ENCODE results near the gene ZNF646. TPM values are rescaled to one million over a fixed set of nuclear protein-coding genes. Genes with fewer than 3 reads are reported as not detected.
"Not testable (repeated sequence)": the region's sequence is repeated elsewhere in the genome, so short reads cannot be mapped to it uniquely, and the experiment has no call there.

Gene ZNF646
- total RNA-seq, 3 donors from 2014 or later, result 22.3 to 26.1 (median 22.7) TPM

DNA sequence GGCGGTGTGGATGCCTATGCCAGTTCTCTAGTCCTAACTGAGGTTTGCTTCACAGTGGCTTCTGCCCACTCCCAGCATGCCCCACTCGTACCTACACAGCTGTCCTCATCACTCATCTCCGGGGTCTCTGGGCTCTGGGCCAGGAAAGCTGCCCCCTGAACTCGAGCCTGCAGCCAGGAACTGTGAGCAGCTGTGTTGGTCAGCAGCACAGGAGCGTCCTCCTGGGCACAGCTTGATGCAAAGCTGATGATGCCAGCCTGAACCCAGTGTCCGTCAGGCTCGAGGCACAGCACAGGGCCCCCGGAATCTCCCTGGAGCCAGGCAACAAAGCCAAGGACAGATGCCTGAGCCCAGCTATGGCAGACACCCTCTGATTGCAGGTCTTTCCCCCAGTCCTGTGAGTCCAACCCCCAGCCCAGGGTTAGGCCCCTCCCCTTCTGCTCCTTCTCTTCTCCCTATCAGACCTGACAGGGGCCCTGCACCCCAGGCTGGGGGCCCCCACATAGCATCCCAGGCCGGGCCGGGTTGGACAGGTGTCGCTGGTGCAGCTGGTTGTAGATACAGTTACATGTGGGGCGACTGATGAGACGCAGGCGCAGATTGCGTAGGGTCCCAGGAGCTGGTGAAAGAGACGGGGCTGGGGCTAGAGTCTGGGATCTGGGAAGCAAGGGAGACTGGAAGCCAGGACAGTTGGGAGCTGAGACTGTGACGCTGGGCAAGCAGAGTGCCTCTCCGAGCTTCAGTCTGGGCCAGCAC, 11.8 kb downstream of the ZNF646 start:
- Mint-ChIP-seq H3K4me3 (no peak overlapping the region), H3K9me3 (no peaks in the 10 kb centered on the region), H3K4me1 (ENCODE audit: low read depth) (peaks cover 5% of the 10 kb centered on the region), H3K27me3 (ENCODE audit: low read depth) (no peaks in the 10 kb centered on the region), H3K36me3 (ENCODE audit: insufficient read depth) (peaks cover 9% of the 10 kb centered on the region)
- ATAC-seq (no peak), DNase-seq (no peak)

DNA sequence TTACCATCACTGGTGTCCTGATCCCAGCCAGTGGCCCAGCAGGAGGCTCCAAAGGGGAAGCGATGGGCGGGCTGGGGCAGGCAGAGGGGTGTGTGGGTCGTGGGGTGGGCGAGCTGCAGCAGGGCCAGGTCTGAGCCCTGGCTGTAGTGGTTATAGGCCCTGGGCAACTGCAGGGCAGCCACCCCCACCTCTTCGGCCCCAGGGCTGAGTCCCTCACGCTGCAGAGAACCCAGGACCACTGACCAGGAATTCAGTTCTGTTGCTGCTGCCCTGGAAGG, 12.3 kb downstream of the ZNF646 start:
- ATAC-seq (no peak), DNase-seq (no peak)
- peaks cover 5% of the 10 kb centered on the region for H3K4me1 Mint-ChIP-seq (ENCODE audit: low read depth)
- H3K9me3 Mint-ChIP-seq, result no peaks in the 10 kb centered on the region
- H3K27me3 Mint-ChIP-seq (ENCODE audit: low read depth), result no peaks in the 10 kb centered on the region
- peaks cover 10% of the 10 kb centered on the region for H3K36me3 Mint-ChIP-seq (ENCODE audit: insufficient read depth)
- H3K4me3 Mint-ChIP-seq, result no peak overlapping the region

DNA sequence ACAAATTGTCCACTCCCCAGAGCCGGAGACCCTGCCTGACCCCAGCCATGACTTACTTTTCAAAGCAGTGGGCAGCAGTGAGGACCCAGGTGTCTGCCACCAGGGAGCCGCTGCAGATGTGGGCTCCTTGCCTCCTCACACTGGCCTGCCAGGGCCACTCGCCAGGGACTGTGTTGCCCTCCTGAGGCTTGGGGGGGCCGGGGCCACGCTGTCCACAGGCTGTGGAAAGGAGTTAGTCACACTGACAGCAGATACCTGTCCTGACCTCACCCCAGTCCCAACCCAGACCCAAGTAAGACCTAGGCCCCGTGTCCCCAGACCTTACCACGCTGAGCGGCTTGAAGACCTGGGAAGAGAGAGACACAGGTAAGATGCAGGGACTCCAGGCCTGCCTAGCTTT, 13.3 kb downstream of the ZNF646 start:
- no peaks in the 10 kb centered on the region for H3K9me3 Mint-ChIP-seq
- peaks cover 2% of the 10 kb centered on the region for H3K4me1 Mint-ChIP-seq (ENCODE audit: low read depth)
- no peak overlapping the region for H3K4me3 Mint-ChIP-seq
- no peaks in the 10 kb centered on the region for H3K27me3 Mint-ChIP-seq (ENCODE audit: low read depth)
- H3K36me3 Mint-ChIP-seq (ENCODE audit: insufficient read depth), result peaks cover 9% of the 10 kb centered on the region
- no peak for ATAC-seq
- DNase-seq, result no peak

DNA sequence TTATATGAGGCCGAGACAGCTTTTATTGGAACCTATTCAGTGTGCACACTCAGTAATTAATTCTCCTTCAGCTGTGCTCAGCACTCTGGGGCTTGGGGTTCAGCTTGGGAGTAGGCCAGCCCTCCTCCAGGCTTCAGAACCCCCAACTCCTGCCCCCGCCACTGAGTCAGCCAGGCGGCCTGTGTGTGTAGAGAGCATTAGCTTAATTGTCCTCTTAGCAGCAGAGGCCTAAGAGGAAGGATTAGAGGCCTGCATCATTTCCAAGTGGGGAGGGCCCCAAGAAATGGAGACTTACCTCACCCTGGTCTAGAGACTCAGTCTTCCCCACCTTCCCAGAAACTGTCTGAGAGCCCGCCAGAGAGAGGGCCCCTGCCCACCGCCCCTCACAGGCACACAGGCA, 13.7 kb downstream of the ZNF646 start:
- Mint-ChIP-seq H3K4me1 (ENCODE audit: low read depth) (peaks cover 4% of the 10 kb centered on the region), H3K9me3 (no peaks in the 10 kb centered on the region), H3K4me3 (no peak overlapping the region), H3K27me3 (ENCODE audit: low read depth) (no peaks in the 10 kb centered on the region), H3K36me3 (ENCODE audit: insufficient read depth) (peaks cover 9% of the 10 kb centered on the region)
- no peak for ATAC-seq
- DNase-seq, result no peak

DNA sequence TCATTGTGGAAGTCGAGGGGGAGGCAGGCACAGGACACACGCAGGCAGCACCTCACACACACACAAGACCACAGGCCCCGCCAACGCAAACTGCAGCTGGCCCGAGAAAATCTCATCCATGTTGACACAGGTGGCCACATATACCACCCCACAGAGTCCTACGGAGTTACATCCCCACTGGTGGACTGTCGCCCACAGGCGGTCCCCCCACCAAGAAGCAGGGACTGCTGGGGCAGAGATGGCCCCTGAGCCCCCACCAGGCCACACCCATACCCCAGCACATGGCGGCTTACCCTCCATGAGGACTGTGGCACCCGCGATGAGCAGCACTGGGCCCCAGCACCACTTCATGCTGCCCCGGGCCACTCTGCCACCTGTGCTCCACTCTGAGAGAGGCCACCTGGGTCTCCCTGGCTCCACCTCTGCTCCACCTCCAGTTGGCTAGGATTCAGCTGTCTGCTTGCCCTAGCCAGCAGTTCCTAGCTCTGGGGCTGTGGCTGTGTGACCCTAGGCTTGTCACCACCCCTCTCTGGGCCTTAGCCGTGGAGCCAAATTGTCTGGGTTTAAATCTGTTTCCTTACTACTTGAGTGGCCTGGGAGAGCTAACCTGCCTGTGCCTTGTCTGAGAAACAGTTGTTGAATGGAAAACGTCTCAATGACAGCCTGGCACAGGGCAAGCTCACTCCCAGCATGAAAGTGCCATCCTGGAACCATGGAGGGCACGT, 14.4 kb downstream of the ZNF646 start, which contains the start of gene PRSS53:
Gene PRSS53 (minus strand): TSS at position 485 of the 725 bp plus-strand sequence. CDS start 134 bp downstream, at position 351.
- H3K9me3 Mint-ChIP-seq, result no peaks in the 10 kb centered on the region
- DNase-seq (no peak), ATAC-seq (no peak)
- no peaks in the 10 kb centered on the region for H3K27me3 Mint-ChIP-seq (ENCODE audit: low read depth)
- H3K4me3 Mint-ChIP-seq, result no peak within 1 kb of the TSS
- H3K4me1 Mint-ChIP-seq (ENCODE audit: low read depth), result peaks cover 7% of the 10 kb centered on the region
- H3K36me3 Mint-ChIP-seq (ENCODE audit: insufficient read depth), result peaks cover 9% of the 10 kb centered on the region

DNA sequence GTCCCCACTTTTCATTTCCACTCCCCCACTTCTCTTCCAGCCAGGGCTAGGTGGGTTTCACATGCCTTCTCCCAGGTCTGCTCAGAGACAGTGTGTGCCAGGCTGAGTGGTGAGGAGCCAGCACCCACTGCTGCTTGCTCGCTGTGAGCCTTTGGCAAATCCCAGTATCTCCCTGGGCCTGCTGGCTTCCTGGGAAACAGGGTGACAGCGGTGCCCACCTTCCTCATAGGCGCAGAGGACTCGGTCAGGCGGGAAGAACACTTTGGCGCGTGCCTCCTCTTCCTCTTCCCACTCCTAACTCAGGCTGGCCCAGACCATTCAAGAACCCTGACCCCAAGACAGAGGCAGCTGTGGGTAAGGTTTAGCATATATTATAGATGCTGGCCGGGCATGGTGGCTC, 15.0 kb downstream of the ZNF646 start:
- Mint-ChIP-seq H3K4me3 (no peak overlapping the region), H3K4me1 (ENCODE audit: low read depth) (peaks cover 10% of the 10 kb centered on the region), H3K27me3 (ENCODE audit: low read depth) (no peaks in the 10 kb centered on the region), H3K36me3 (ENCODE audit: insufficient read depth) (peaks cover 9% of the 10 kb centered on the region), H3K9me3 (no peaks in the 10 kb centered on the region)
- no peak for ATAC-seq
- DNase-seq, result no peak

DNA sequence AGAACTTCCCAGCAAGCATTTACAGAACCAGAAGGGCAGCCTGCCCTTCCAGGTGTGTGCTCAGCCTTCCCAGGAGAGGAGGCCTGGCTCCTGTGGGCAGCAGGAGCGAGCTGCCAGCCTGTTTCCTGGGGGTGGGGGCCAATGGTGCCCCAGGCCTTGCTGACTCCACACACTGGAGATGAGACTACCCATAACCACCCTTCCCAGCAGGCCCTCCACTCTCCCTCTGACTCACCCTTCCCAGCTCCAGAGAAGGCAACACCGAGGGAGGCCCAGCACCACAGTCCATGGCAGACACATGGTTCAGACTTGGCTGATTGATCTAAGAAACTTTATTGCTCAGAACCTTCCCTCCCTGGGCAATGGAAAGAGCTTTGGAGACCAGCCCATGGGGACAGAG, 16.3 kb downstream of the ZNF646 start:
- no peak for DNase-seq
- no peak overlapping the region for H3K4me3 Mint-ChIP-seq
- H3K27me3 Mint-ChIP-seq (ENCODE audit: low read depth), result no peaks in the 10 kb centered on the region
- H3K36me3 Mint-ChIP-seq (ENCODE audit: insufficient read depth), result peaks cover 9% of the 10 kb centered on the region
- no peaks in the 10 kb centered on the region for H3K9me3 Mint-ChIP-seq
- no peak for ATAC-seq
- H3K4me1 Mint-ChIP-seq (ENCODE audit: low read depth), result peaks cover 21% of the 10 kb centered on the region

DNA sequence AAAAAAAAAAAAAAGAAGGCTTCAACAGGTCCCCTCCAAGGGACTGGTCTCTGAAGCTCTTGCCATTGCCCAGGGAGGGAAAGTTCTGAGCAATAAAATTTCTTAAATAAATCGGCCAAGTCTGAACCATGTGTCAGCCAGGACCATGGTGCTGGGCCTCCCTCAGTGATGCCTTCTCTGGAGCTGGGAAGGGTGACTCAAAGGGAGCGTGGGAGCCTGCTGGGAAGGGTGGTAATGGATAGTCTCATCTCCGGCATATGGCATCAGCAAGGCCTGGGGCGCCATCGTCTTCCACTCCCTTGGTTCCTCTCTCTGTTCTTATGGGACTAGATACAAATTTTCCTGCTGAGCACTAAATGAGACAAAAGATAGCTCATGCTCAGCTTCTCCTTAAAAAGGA, 18.1 kb downstream of the ZNF646 start:
- Mint-ChIP-seq H3K4me1 (ENCODE audit: low read depth) (peaks cover 26% of the 10 kb centered on the region), H3K27me3 (ENCODE audit: low read depth) (no peaks in the 10 kb centered on the region), H3K9me3 (no peaks in the 10 kb centered on the region), H3K4me3 (peak overlapping the region; percentile 52), H3K36me3 (ENCODE audit: insufficient read depth) (peaks cover 6% of the 10 kb centered on the region)
- DNase-seq, result no peak
- ATAC-seq, result no peak

DNA sequence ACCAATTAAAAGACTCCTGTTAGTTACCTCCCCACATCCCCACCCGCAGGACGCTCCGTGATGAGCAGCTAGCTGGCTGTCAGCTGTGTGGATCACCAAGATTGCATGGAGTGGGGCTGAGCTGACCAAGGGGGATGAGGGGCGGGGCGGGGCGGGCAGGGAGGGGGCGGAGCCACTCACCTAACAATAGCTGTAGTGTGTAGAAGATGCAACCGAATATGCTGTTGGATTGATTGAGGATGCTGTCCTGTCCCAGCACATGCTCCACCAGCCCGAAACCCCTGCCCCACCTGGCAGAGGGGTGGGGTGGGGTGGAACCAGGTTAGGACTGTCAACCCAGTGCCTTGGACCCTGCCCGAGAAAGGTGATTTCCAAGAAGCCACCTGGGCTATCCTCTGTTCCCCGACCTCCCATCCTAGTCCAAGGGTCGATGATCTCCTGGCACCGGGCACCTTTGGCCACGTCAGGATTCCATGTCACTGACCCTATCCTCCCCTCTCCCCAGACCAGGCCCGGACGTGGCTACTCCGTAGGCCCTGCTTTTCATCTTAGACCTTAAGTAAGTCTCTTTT, 19.0 kb downstream of the ZNF646 start:
- H3K4me3 Mint-ChIP-seq, result peak overlapping the region; percentile 97
- DNase-seq (no peak), ATAC-seq (no peak)
- H3K4me1 Mint-ChIP-seq (ENCODE audit: low read depth), result peaks cover 26% of the 10 kb centered on the region
- H3K9me3 Mint-ChIP-seq, result no peaks in the 10 kb centered on the region
- H3K36me3 Mint-ChIP-seq (ENCODE audit: insufficient read depth), result peaks cover 6% of the 10 kb centered on the region
- H3K27me3 Mint-ChIP-seq (ENCODE audit: low read depth), result no peaks in the 10 kb centered on the region

DNA sequence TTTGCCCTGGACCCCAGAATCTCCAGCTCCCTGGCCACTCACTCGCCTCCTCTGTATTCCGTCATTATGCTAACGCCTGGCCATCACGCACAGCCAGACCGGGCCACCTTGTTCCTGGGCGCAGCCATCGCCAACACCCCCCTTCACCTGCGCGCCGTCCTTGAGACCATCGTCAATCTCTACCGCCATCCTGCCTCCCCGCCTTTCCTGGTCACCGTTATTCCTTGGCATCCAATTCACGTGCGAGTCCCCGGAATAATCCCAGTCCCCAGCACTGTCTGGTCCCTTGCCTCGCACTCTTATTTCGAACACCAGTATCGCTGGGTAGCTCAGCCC, 19.8 kb downstream of the ZNF646 start:
- DNase-seq (no peak), ATAC-seq (peak in 1 of 2 donors; percentile 1)
- Mint-ChIP-seq H3K4me3 (peak overlapping the region; percentile 97), H3K36me3 (ENCODE audit: insufficient read depth) (peaks cover 6% of the 10 kb centered on the region), H3K27me3 (ENCODE audit: low read depth) (no peaks in the 10 kb centered on the region), H3K4me1 (ENCODE audit: low read depth) (peaks cover 26% of the 10 kb centered on the region), H3K9me3 (no peaks in the 10 kb centered on the region)

DNA sequence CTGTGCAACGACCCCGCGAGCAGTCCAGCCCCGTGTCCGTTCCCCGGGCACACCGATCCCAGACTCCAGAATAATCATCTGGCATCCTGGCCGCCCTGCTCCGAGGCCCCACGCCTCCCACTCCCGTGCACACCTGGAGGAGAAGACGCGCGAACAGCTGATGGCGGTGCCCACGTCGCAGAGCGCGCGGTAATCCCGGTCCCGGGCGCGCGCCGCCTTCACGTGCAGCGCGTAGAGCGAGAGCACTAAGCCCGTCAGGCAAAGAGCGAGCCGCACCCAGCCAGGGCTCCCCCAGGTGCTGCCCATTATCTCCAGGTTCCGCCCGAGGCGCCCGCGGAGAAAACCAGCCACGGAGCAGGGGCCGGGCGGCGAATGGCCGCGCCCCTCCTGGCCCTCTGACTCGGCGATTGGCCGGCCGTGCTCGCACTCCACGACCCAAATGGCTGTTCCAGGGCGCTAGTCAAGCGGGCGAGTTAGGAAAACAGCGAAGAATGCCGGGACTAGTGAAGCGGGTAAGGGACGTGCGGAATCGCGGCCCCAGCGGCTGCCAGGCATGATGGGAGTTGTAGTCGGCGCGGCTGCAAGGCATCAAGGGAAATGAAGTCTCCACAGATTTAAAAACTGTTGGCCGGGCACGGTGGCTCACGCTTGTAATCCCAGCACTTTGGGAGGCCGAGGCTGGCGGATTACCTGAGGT, 20.4 kb downstream of the ZNF646 start, which contains the start of gene VKORC1:
Gene VKORC1 (minus strand): TSS at position 374 of the 697 bp plus-strand sequence. CDS start 68 bp downstream, at position 306.
- ATAC-seq, result peak; percentile 94 to 95
- Mint-ChIP-seq H3K27me3 (ENCODE audit: low read depth) (no peaks in the 10 kb centered on the region), H3K36me3 (ENCODE audit: insufficient read depth) (peaks cover 3% of the 10 kb centered on the region), H3K9me3 (no peaks in the 10 kb centered on the region), H3K4me3 (peak within 1 kb of the TSS; percentile 97), H3K4me1 (ENCODE audit: low read depth) (peaks cover 26% of the 10 kb centered on the region)
- peak; percentile 77 for DNase-seq

DNA sequence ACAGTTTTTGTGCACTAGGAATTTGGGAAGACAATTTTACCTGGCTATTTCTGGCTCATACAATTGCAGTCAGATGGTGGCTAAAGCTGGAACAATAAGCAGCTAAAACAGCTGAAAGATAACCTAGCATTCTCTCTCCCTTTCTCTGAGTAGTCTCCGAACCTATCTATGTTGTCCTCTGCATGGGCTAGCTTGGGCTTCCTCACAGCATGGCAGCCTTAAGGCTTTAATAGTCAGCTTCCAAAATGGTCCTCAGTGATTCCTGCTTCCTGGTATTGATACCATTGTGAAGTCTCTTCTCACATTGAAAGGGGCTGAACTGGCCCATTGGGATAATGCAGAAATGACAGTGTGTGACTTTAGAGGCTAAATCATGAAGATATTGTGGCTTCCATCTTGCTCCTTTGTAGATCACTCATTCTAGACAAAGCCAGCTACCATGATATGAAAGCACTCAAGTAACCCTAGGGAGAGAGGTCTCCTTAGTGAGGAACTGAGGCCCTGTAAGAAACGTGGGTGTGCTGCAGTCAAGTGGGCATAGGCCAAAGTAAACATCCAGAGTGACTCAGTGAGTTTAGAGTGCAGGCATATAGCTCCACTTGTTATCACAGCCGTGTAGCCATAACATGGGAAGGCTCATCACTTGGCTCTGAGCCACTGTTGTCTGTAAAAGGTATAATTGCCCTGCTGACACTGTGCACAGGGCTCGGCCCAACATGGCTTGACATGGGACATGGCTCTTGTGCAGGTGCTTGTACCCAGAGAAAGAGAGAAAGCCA, 25.8 kb downstream of the ZNF646 start:
- DNase-seq, result no peak
- Mint-ChIP-seq H3K36me3 (ENCODE audit: insufficient read depth) (no peaks in the 10 kb centered on the region), H3K9me3 (no peaks in the 10 kb centered on the region), H3K4me3 (no peak overlapping the region), H3K27me3 (ENCODE audit: low read depth) (no peaks in the 10 kb centered on the region), H3K4me1 (ENCODE audit: low read depth) (peaks cover 9% of the 10 kb centered on the region)
- ATAC-seq, result no peak

DNA sequence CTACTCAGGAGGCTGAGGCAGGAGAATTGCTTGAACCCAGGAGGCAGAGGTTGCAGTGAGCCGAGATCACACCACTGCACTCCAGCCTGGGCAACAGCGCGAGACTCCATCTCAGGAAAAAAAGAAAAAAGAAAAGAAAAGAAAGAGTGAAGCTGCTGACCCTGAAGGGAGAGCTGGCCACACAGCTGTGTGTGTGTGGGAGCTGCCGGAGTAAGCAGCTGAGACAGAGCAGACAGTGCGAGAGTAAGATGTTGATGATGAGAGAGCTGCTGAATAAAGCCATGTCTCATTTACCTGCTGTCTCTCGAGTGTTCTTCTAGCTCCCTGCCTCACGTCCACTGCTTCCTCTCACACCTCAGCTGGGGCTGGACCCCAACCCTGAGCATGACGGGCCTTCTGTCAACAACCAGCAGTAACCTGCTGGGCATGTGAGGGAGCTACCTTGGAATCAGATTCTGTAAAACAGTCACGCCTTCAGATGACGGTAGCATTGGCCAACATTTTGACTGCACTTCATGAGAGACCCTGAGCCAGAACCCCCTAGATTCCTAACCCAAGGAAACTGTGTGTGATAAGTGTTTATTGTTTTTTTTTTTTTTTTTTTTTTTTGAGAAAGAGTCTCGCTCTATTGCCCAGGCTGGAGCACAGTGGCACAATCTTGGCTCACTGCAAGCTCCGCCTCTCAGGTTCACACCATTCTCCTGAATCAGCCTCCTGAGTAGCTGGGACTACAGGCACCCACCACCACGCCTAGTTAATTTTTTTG, 26.8 kb downstream of the ZNF646 start:
- H3K9me3 Mint-ChIP-seq; ATAC-seq; H3K4me1 Mint-ChIP-seq (ENCODE audit: low read depth); DNase-seq; H3K27me3 Mint-ChIP-seq (ENCODE audit: low read depth); H3K36me3 Mint-ChIP-seq (ENCODE audit: insufficient read depth); H3K4me3 Mint-ChIP-seq: not testable (repeated sequence)

All from activated T-cell treated with anti-CD3 and anti-CD28 coated beads, Interleukin-2, amount 50 U/mL, for 4 hours (primary cell).